Astrocyte (in vitro differentiated cells and primary cell): Measurements from ENCODE around the gene A3GALT2.

Experiments
- CTCF ChIP-seq: IDR thresholded peaks from 2 replicates; pipeline ENCODE4 v1.5.1; 2011; ENCODE audit warnings: low read depth, mild to moderate bottlenecking, inconsistent platforms, low read length, moderate library complexity; ENCODE audit not compliant: insufficient read depth
- EZH2 ChIP-seq: IDR thresholded peaks from 2 replicates; pipeline ENCODE4 v1.6.1; 2012; ENCODE audit warnings: mild to moderate bottlenecking, low read length, inconsistent platforms; ENCODE audit not compliant: insufficient read depth

- TF ChIP-seq CTCF: no peak
- TF ChIP-seq EZH2: no peak
Observed at GRCh38 chr1:33261344-33261743, 59.6 kb downstream of the A3GALT2 start.
